OCI-LY7 (cell line): Measurements from ENCODE around the gene IRX3. TPM values are rescaled to one million over a fixed set of nuclear protein-coding genes. Genes with fewer than 3 reads are reported as not detected.

Experiments used
- BruUV-seq: library from RNA; stranded (reverse); fragments of 400-500 nt; replicated peaks from 2 replicates; lab custom pipeline; 2021; lab: Mats Ljungman, UMichigan
- CTCF ChIA-PET: fragments of 300-600 bp; sonication (Branson Sonifier 250); formaldehyde crosslinking; loops from one replicate; lab custom pipeline; 2022; ENCODE audit warnings: antibody characterized with exemption; ENCODE audit not compliant: unreplicated experiment; lab: Charles Lee
- POLR2A ChIA-PET: fragments of 300-600 bp; sonication (Branson Sonifier 250); formaldehyde crosslinking; loops from one replicate; lab custom pipeline; 2022; ENCODE audit warnings: antibody characterized with exemption; lab: Charles Lee
- DNase-seq: peaks from one replicate; pipeline ENCODE4 v3.0.0-alpha.2; 2015; ENCODE audit warnings: low spot score
- H2AFZ ChIP-seq: fragments of 200-600 bp; sonication (generic), shearing (Covaris generic); 2 replicates; pipeline ENCODE4 v1.6.1; 2014; ENCODE audit warnings: mild to moderate bottlenecking, antibody characterized with exemption, low read length, moderate library complexity
- H3K27ac ChIP-seq: fragments of 200-600 bp; sonication (generic); 2 replicates; pipeline ENCODE4 v1.5.1; 2014; ENCODE audit warnings: mixed run types, low read depth, mild to moderate bottlenecking, moderate library complexity, low read length, inconsistent platforms; ENCODE audit not compliant: poor library complexity, severe bottlenecking
- H3K36me3 ChIP-seq: fragments of 200-600 bp; sonication (generic); 2 replicates; pipeline ENCODE4 v1.6.1; 2014; ENCODE audit warnings: mild to moderate bottlenecking, antibody characterized with exemption, low read length, moderate library complexity, mixed read lengths; ENCODE audit not compliant: insufficient read depth
- H3K4me1 ChIP-seq: fragments of 200-600 bp; sonication (generic); 2 replicates; pipeline ENCODE4 v1.5.1; 2014; ENCODE audit warnings: mild to moderate bottlenecking, low read length; ENCODE audit not compliant: insufficient read depth, poor library complexity, severe bottlenecking
- H3K4me2 ChIP-seq: fragments of 200-600 bp; sonication (generic); 2 replicates; pipeline ENCODE4 v1.6.1; 2014; ENCODE audit warnings: mild to moderate bottlenecking, low read length
- H3K4me3 ChIP-seq: fragments of 200-600 bp; sonication (generic); 2 replicates; pipeline ENCODE4 v1.5.1; 2014; ENCODE audit warnings: mild to moderate bottlenecking, low read depth, low read length; ENCODE audit not compliant: poor library complexity, severe bottlenecking
- H3K79me2 ChIP-seq: fragments of 200-600 bp; sonication (generic); 2 replicates; pipeline ENCODE4 v1.6.1; 2016; ENCODE audit warnings: low read depth, mild to moderate bottlenecking, low read length, moderate library complexity, mixed read lengths; ENCODE audit not compliant: insufficient read depth
- H3K9me2 ChIP-seq: fragments of 200-600 bp; sonication (generic); 2 replicates; pipeline ENCODE4 v1.6.1; 2016; ENCODE audit warnings: mild to moderate bottlenecking, low read length, mixed read lengths; ENCODE audit not compliant: insufficient read depth
- H3K9me3 ChIP-seq: fragments of 200-600 bp; sonication (generic); 2 replicates; pipeline ENCODE4 v1.6.1; 2014; ENCODE audit warnings: mild to moderate bottlenecking, mixed run types, low read length, mixed read lengths
- H4K20me1 ChIP-seq: fragments of 200-600 bp; sonication (generic); 2 replicates; pipeline ENCODE4 v1.6.1; 2014; ENCODE audit warnings: mild to moderate bottlenecking, antibody characterized with exemption, low read length, moderate library complexity, mixed read lengths; ENCODE audit not compliant: insufficient read depth
- EZH2phosphoT487 ChIP-seq: fragments of 200-600 bp; sonication (generic); IDR thresholded peaks from 2 replicates; pipeline ENCODE4 v1.6.1; 2018; ENCODE audit warnings: low read depth, borderline replicate concordance, mild to moderate bottlenecking, mixed run types, antibody characterized with exemption, low read length, moderate library complexity, mixed read lengths
- intact Hi-C: fragments of 100-400 bp; cut with micrococcal nuclease; formaldehyde crosslinking; loops from one replicate; pipeline ENCODE4 v1.10.0; 2022; ENCODE audit not compliant: unreplicated experiment
- total RNA-seq, 2 experiments: library from RNA; depleted of rRNA in 1 of 2; stranded (reverse); fragments of >200 nt in 1 of 2; shearing (Covaris generic) in 1 of 2; gene quantifications; 2 replicates each; pipeline ENCODE4 v1.2.3, GENCODE V29; 2014 to 2022
- TF ChIP-seq, protein P1 (sequence below): fragments of 200-600 bp; sonication (generic); conservative IDR thresholded peaks from 2 replicates; pipeline ENCODE4 v1.5.1; 2014; ENCODE audit warnings: mild to moderate bottlenecking, antibody characterized with exemption, low read length, moderate library complexity, mixed read lengths

The IRX3 gene
- total RNA-seq, 2 experiments from 2014 or later: not detected

DNA sequence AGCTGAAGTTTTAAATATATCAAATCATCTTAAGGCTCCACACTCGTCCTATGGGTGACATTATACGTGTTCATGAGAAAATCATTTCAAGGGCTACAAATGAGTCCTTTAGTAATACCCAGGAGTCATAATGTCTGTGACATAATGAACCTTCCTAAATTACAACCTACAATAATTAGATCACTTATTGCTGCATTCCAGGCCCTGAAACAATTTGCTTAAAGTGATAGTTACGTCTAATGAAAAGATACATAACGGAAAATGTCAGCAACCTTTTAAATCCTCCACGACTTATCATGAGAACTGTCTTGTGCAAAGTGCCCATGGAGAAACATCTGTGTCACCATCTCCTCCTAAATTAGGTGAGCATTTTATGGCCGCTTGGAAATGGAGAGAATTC, 43.4 kb downstream of the IRX3 start:
- H3K9me2 ChIP-seq: no peaks in the 10 kb centered on the region
- H4K20me1 ChIP-seq: no peaks in the 10 kb centered on the region
- no peak overlapping the region for H3K4me3 ChIP-seq
- intact Hi-C loops: no loop called here
- CTCF ChIA-PET: no interaction called here
- H3K9me3 ChIP-seq: no peaks in the 10 kb centered on the region
- TF ChIP-seq, protein P1, sequence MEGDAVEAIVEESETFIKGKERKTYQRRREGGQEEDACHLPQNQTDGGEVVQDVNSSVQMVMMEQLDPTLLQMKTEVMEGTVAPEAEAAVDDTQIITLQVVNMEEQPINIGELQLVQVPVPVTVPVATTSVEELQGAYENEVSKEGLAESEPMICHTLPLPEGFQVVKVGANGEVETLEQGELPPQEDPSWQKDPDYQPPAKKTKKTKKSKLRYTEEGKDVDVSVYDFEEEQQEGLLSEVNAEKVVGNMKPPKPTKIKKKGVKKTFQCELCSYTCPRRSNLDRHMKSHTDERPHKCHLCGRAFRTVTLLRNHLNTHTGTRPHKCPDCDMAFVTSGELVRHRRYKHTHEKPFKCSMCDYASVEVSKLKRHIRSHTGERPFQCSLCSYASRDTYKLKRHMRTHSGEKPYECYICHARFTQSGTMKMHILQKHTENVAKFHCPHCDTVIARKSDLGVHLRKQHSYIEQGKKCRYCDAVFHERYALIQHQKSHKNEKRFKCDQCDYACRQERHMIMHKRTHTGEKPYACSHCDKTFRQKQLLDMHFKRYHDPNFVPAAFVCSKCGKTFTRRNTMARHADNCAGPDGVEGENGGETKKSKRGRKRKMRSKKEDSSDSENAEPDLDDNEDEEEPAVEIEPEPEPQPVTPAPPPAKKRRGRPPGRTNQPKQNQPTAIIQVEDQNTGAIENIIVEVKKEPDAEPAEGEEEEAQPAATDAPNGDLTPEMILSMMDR: no peak
- no peak for TF ChIP-seq EZH2phosphoT487
- POLR2A ChIA-PET: no interaction called here
- no peaks in the 10 kb centered on the region for H3K79me2 ChIP-seq
- H3K27ac ChIP-seq: no peak overlapping the region
- no peaks in the 10 kb centered on the region for H3K4me1 ChIP-seq
- no peak overlapping the region for H2AFZ ChIP-seq
- H3K36me3 ChIP-seq: no peaks in the 10 kb centered on the region
- no peak overlapping the region for H3K4me2 ChIP-seq
- BruUV-seq: no TSS peak
- no peak for DNase-seq

DNA sequence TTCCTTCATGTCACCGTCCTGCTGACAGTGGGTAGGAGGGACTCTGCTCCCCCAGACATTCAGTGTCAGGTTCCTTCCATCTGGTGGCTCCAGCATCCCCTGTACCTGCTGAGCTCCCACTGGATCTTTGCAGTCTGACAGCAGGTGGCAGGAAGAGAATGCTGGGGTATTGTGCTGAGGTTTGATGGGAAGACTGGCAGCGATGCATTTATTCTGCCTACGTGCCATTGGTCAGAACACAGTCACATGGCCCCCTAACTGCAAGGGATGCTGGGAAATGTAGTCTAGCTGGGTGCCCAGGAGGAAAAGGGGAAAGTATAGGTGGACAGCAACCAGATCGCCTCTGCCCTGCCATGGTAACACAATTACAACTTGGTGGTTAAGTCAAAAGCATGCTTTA, 44.4 kb downstream of the IRX3 start:
- peak; percentile 43 for DNase-seq
- no peaks in the 10 kb centered on the region for H3K79me2 ChIP-seq
- H3K4me2 ChIP-seq: no peak overlapping the region; the same call in 1 of the 2 replicates
- POLR2A ChIA-PET: interaction anchor here (0.6 kb wide), 1 partner anchor 1107 kb away, joined by 3 read pairs; no protein-coding TSS in a partner anchor
- intact Hi-C loops: no loop called here
- no peak overlapping the region for H3K27ac ChIP-seq
- H3K9me3 ChIP-seq: no peaks in the 10 kb centered on the region
- no peaks in the 10 kb centered on the region for H4K20me1 ChIP-seq
- H3K9me2 ChIP-seq: no peaks in the 10 kb centered on the region
- CTCF ChIA-PET: no interaction called here
- no TSS peak for BruUV-seq
- H3K36me3 ChIP-seq: no peaks in the 10 kb centered on the region
- no peak overlapping the region for H3K4me3 ChIP-seq
- H3K4me1 ChIP-seq: no peaks in the 10 kb centered on the region
- peak overlapping the region; percentile 48; the same call in 1 of the 2 replicates for H2AFZ ChIP-seq
- TF ChIP-seq EZH2phosphoT487: no peak
- TF ChIP-seq, protein P1: no peak

DNA sequence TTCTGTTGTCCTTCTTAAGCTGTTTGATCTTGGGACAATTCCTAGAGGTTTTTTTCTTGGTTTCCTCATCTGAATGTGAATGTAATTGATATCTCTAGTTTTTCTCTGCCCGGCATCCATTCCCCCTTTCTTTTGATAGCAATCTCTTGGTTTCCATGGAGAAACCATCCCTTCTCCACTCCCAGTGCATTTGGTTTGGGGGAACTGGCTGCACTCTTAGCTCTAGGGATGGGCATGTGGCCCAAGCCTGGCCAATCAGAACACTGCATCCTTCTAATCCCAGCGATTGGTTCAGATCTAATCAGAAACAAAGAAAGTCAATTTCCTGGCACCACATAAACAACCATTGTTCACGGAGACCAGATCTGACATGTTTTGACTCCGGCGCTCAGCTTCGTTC, 45.1 kb downstream of the IRX3 start:
- TF ChIP-seq, protein P1: no peak
- no peak for TF ChIP-seq EZH2phosphoT487
- Histone ChIP-seq H4K20me1 (no peaks in the 10 kb centered on the region), H3K4me3 (no peak overlapping the region), H3K79me2 (no peaks in the 10 kb centered on the region), H3K27ac (no peak overlapping the region), H3K4me1 (no peaks in the 10 kb centered on the region), H3K36me3 (no peaks in the 10 kb centered on the region), H2AFZ (peak overlapping the region; percentile 48; the same call in 1 of the 2 replicates), H3K9me3 (no peaks in the 10 kb centered on the region), H3K4me2 (no peak overlapping the region), H3K9me2 (no peaks in the 10 kb centered on the region)
- no peak for DNase-seq
- CTCF ChIA-PET: no interaction called here
- intact Hi-C loops: no loop called here
- POLR2A ChIA-PET: no interaction called here
- BruUV-seq: no TSS peak
